Muscle of leg (tissue), 11 donors: ENCODE data around the gene SUGCT. TPM values are rescaled to one million over a fixed set of nuclear protein-coding genes. Genes with fewer than 3 reads are reported as not detected.

Source experiments
- DNase-seq: peaks from one replicate; pipeline ENCODE4 v3.0.0; 2013
- H3K27ac ChIP-seq: one replicate; pipeline ENCODE4 v1.5.1; 2013; ENCODE audit warnings: mild to moderate bottlenecking, low read length, control low read depth
- H3K27me3 ChIP-seq: one replicate; pipeline ENCODE4 v1.6.1; 2013; ENCODE audit warnings: low read length; ENCODE audit not compliant: control insufficient read depth, insufficient read depth
- H3K36me3 ChIP-seq: one replicate; pipeline ENCODE4 v1.6.1; 2013; ENCODE audit warnings: low read length; ENCODE audit not compliant: control insufficient read depth, insufficient read depth
- H3K4me1 ChIP-seq: one replicate; pipeline ENCODE4 v1.6.1; 2013; ENCODE audit warnings: low read length; ENCODE audit not compliant: control insufficient read depth, insufficient read depth
- H3K4me3 ChIP-seq: one replicate; pipeline ENCODE4 v1.5.1; 2013; ENCODE audit warnings: low read length, control low read depth
- H3K9me3 ChIP-seq: replicated peaks from 2 replicates; pipeline ENCODE4 v1.6.1; 2013; ENCODE audit warnings: low read depth, low read length; ENCODE audit not compliant: control insufficient read depth
- WGBS: methylation state at CpG from one replicate; pipeline ENCODE4 v1.1.5; 2013; ENCODE audit warnings: missing lambda C conversion rate; ENCODE audit not compliant: insufficient coverage; 5-methylcytosine and 5-hydroxymethylcytosine counted together
- polyA plus RNA-seq, 8 donors: library from polyadenylated mRNA; unstranded; fragments of 120-200 nt; gene quantifications; one replicate each; pipeline versions ENCODE4 v1.2.1 to v1.2.3, GENCODE V29; 2013; ENCODE audit warnings: inconsistent platforms in 1 of 8, low replicate concordance in 1 of 8; ENCODE audit not compliant: insufficient read length in 8 of 8, insufficient read depth in 1 of 8
- total RNA-seq: library from RNA; stranded (reverse); fragments of 120-200 nt; gene quantifications from one replicate; pipeline ENCODE4 v1.2.4, GENCODE V29; 2013

The SUGCT gene
- total and polyA plus RNA-seq, 9 donors, result 1.7 to 6.1 (median 3.3) TPM

DNA sequence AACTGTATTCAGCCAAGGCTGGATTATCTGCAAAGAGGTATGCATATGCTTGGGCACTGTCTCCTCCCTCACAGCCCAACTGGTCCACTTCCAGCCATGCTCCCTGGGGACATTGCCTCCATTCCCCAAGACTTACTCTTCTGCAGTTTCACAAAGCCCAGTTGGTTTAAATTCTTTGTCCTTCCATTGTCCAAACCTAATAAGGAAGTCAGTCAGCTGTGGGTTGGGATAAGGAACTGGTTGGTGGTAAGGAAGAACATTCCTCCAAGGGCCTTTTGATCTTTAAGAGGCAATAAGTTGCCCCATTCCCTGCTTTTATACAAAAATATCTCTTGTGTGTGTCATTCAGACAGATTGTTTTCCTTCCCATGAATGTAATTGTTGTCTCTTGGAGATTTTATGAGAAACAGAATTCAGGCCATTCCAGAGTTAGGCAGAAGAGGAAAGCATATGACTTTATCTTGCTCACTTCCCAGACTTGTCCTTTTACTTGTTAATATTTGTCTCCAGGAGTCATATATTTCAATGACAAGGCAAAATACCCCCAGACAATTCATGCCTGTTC, 673.7 kb downstream of the SUGCT start:
- H3K27ac ChIP-seq, result no peak overlapping the region
- H3K4me3 ChIP-seq, result no peak overlapping the region
- H3K9me3 ChIP-seq, result peaks cover 5% of the 10 kb centered on the region
- H3K36me3 ChIP-seq, result no peaks in the 10 kb centered on the region
- no peaks in the 10 kb centered on the region for H3K4me1 ChIP-seq
- H3K27me3 ChIP-seq, result no peaks in the 10 kb centered on the region
- no peak for DNase-seq

DNA sequence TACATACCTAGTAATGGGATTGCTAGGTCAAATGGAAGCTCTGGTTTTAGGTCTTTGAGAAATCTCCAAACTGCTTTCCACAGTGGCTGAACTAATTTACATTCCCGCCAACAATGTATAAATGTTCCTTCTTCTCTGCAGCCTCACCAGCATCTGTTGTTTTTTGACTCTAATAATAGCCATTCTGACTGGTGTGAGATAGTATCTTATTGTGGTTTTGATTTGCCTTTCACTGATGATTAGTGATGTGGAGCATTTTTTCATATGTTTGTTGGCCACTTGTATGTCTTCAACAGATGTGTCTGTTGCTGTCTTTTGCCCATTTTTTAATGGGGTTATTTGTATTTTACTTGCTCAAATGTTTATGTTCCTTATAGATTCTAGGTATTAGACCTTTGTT, 675.5 kb downstream of the SUGCT start:
- Histone ChIP-seq H3K4me1 (no peaks in the 10 kb centered on the region), H3K27me3 (no peaks in the 10 kb centered on the region)
- WGBS, result no CpG with 5 or more reads among the region's 1 CpG

DNA sequence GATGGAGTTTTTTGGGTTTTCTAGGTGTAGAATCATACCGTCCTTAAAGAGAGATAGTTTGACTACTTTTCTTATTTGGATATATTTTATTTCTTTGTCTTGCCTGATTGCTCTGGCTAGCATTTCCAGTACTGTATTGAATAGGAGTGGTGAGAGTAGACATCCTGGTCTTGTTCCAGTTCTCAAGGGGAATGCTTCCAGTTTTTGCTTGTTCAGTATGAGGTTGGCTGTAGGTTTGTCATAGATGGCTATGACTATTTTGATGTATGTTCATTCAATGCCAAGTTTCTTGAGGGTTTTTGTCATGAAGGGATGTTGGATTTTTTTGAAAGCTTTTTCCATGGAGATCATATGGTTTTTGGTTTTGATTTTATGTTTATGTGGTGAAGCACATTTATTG, 676.9 kb downstream of the SUGCT start:
- Histone ChIP-seq H3K27me3 (no peaks in the 10 kb centered on the region), H3K4me3 (no peak overlapping the region), H3K4me1 (no peaks in the 10 kb centered on the region), H3K27ac (no peak overlapping the region), H3K9me3 (peaks cover 5% of the 10 kb centered on the region), H3K36me3 (no peaks in the 10 kb centered on the region)
- WGBS, result no CpG with 5 or more reads among the region's 1 CpG
- no peak for DNase-seq

More for the DNA sequence above, 675.5 kb downstream of the SUGCT start:
- no peak overlapping the region for H3K4me3 ChIP-seq
- no peaks in the 10 kb centered on the region for H3K36me3 ChIP-seq
- no peak overlapping the region for H3K27ac ChIP-seq
- DNase-seq, result no peak
- H3K9me3 ChIP-seq, result peaks cover 5% of the 10 kb centered on the region

DNA sequence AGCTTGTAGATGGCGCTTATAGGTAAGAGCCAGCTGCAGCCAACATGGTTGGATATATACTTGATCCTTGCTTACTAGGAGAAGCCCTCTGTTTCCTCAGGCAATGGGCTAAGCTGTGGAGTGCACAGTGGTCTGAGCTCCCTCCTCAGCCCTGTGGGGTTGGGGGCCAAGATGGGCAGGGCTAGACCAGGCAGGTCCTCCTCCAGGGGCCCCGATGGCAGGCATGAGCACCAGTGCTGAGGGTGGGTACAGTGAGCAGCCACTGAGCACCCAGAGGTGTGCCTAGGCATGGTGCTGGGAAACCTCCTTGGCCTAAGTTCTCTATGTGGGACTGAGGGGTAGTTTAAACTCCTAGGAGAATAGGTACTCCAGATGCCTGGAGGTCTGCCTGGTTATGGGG, 680.2 kb downstream of the SUGCT start:
- peaks cover 5% of the 10 kb centered on the region for H3K9me3 ChIP-seq
- H3K27me3 ChIP-seq, result no peaks in the 10 kb centered on the region
- no peaks in the 10 kb centered on the region for H3K36me3 ChIP-seq
- WGBS, result 100% methylated on average over 1 of the region's 2 CpGs
- no peak for DNase-seq
- H3K4me1 ChIP-seq, result no peaks in the 10 kb centered on the region
- H3K4me3 ChIP-seq, result no peak overlapping the region
- no peak overlapping the region for H3K27ac ChIP-seq

DNA sequence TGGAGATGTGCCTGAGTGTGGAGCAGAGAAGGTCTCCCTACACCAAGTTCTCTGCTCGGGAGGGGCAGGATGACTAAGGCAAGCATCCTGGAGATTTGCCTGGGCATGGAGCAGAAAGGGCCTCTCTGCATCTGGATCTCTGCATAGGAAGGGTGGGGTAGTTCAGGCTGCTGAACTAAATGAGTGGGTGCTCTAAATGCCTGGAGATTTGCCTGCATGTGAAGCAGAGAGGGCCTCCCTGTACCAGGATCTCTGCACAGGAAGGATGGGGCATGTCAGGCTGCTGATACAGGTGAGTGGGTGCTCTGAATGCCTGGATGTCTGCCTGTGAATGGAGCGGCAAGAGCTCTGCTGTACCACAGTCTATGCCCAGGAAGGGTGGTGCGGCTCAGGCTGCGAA, 680.7 kb downstream of the SUGCT start:
- H3K9me3 ChIP-seq, result peaks cover 5% of the 10 kb centered on the region
- no peak for DNase-seq
- WGBS, result 89% methylated on average over 2 of the region's 4 CpGs
- no peaks in the 10 kb centered on the region for H3K27me3 ChIP-seq
- H3K4me1 ChIP-seq, result no peaks in the 10 kb centered on the region
- H3K4me3 ChIP-seq, result no peak overlapping the region
- no peak overlapping the region for H3K27ac ChIP-seq
- H3K36me3 ChIP-seq, result no peaks in the 10 kb centered on the region

DNA sequence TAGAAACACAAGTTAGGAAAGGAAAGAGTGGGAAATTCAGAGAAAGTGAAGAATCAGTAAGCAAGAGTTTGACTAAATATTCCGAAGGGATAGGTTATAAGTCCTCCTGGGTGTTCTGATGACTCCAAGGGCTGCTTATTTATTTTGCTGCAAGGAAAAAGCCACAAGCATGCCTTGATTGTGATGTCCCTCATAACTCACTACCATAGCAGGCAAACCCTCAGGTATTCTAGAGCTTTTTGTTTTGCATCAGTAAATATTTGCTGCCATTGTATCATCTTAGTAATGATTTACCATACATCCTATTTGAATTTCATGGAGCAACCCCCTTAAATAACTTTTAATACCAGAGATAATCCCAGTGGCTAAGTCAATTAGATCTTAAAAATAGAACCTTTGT, 688.1 kb downstream of the SUGCT start:
- Histone ChIP-seq H3K9me3 (no peaks in the 10 kb centered on the region), H3K27me3 (no peaks in the 10 kb centered on the region), H3K4me1 (peaks cover 11% of the 10 kb centered on the region), H3K27ac (no peak overlapping the region), H3K36me3 (no peaks in the 10 kb centered on the region), H3K4me3 (no peak overlapping the region)
- WGBS, result no CpG with 5 or more reads among the region's 1 CpG
- no peak for DNase-seq

DNA sequence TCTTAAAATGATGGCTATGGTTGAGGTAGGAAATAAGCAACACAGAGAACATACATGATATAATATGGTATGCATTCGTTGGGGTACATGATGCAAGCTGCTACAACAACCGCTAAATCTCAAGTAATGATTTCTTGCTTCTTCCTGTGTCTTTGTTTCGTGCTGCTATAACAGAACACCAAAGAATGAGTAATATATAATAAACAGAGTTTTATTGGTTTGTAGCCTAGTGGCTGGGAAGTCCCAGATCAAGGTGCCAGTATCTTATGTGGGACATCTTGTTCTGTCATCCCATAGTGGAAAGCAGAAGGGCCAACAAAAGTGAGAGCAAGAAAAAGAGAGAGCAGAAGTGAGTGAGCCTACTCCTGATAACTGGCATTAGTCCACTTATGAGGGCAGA, 689.7 kb downstream of the SUGCT start:
- H3K4me1 ChIP-seq, result peaks cover 11% of the 10 kb centered on the region
- H3K27ac ChIP-seq, result no peak overlapping the region
- no peaks in the 10 kb centered on the region for H3K36me3 ChIP-seq
- H3K4me3 ChIP-seq, result no peak overlapping the region
- no CpG with 5 or more reads among the region's 3 CpGs for WGBS
- no peaks in the 10 kb centered on the region for H3K27me3 ChIP-seq
- H3K9me3 ChIP-seq, result no peaks in the 10 kb centered on the region
- DNase-seq, result no peak

DNA sequence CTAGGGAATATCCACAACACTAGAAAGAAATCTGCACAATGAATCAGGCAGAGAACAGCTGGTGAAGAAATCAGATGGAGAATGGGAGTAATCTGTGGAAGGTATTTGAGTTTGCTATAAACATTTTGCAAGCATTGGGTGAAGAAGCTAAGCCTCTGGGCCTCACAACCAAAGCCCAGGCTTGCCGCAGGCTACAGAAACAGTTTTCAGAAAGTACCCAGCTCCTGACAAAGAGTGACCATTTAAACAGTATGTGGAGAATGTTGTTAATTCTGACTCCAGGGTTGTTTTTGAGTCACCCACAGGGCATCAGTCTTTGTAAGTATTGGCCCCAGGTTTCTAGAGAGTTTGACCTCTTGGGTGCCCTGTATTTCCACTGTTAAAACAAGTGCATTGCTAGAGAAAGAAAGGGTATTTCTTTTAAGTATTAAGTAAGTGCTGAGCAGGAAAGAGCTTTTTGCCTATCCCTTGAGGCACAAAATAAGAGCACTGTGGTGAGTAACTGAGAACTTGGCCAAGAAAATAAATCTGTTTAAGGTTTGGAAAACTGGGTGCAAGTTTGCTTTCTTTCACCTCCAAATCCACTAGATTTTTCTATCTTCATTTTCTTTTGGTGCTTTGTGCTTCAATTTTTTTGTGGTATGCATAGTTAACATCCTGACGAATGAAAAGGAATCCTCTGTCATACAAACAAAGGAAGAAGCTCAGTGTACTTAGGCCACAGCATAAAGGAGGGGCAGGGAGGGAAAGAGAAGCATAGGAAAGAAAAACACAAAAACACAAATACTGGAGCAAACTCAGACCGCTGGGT, 691.8 kb downstream of the SUGCT start:
- peak overlapping the region; percentile 63 for H3K27ac ChIP-seq
- no CpG with 5 or more reads among the region's 3 CpGs for WGBS
- H3K4me1 ChIP-seq, result peaks cover 11% of the 10 kb centered on the region
- H3K4me3 ChIP-seq, result no peak overlapping the region
- H3K27me3 ChIP-seq, result no peaks in the 10 kb centered on the region
- no peaks in the 10 kb centered on the region for H3K36me3 ChIP-seq
- H3K9me3 ChIP-seq, result no peaks in the 10 kb centered on the region
- DNase-seq, result peak; percentile 87

DNA sequence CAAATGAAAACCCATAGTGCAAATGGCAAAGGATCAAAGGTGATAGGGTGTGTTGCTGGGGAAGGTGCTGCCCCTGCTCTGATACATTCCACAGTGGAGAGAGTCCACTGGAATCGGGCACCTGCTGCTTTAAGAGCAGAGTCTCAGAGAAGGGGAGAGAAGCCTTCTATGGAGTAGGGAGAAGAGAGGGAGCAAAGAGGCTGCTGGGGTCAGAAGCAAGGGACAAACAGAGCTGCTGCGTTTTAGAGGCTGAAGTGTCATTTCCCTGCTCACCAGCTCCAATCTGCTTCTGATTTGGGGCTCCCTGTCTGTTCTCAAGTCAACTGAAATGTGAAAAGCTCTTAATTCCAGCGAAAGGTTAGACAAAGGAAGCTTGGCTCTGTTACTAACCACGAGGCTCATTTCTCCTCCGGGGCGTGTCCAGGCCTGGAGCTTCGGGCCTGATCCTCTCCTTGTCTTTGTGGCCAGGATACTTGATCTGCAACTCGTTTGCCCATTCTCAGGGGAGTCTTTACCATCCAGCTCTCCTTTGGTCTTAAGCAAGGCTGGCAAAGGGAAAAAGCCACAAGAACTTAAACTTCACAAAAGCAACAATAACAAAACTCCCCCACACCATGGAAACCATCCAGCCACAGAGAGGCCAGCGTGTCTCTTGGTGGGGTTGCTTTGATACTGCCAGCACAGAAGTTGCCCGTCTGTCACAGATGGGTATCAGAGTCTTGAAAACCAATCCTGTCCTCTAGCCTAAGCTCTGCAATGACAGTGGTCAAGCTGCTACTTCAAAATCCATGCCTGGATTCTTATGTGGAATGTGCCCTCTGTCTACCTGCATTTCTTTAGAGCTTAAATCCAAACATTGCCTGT, 692.6 kb downstream of the SUGCT start:
- H3K27ac ChIP-seq, result peak overlapping the region; percentile 63
- DNase-seq, result peak; percentile 53
- H3K4me1 ChIP-seq, result peaks cover 11% of the 10 kb centered on the region
- H3K27me3 ChIP-seq, result no peaks in the 10 kb centered on the region
- 28% methylated on average over 10 of the region's 10 CpGs for WGBS
- no peak overlapping the region for H3K4me3 ChIP-seq
- H3K9me3 ChIP-seq, result no peaks in the 10 kb centered on the region
- no peaks in the 10 kb centered on the region for H3K36me3 ChIP-seq
